HG03469 (cell line): ENCODE measurements around the gene EPC2.
A peak's percentile ranks its signal among the peaks of the same experiment; 100 is the strongest.

Source experiments
- ATAC-seq: cut with Tn5 transposase; IDR thresholded peaks from one replicate; pipeline ENCODE4 v1.9.1; 2021; ENCODE audit warnings: mild to moderate bottlenecking, moderate library complexity, moderate number of reproducible peaks; ENCODE audit not compliant: unreplicated experiment

Gene EPC2

DNA sequence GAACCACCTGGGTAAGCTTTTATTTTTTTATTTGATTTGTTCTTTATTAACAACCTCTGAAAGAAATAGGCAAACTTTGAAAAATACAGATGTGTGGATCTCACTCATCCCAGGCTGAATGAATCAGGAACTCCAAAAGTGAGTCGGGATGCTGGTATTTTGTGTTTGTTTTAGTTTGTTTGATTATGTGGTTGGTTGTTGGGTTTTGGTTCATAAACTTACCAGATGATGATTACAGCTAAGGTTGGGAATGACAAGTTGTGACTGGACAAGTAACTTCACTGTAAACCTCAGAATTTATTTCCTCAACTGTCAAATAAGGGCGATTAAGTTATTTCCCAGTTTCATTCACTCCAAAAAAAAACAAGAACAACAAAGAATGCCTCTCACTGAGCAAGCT is 150.0 kb downstream of the EPC2 start:
- ATAC-seq = no peak

DNA sequence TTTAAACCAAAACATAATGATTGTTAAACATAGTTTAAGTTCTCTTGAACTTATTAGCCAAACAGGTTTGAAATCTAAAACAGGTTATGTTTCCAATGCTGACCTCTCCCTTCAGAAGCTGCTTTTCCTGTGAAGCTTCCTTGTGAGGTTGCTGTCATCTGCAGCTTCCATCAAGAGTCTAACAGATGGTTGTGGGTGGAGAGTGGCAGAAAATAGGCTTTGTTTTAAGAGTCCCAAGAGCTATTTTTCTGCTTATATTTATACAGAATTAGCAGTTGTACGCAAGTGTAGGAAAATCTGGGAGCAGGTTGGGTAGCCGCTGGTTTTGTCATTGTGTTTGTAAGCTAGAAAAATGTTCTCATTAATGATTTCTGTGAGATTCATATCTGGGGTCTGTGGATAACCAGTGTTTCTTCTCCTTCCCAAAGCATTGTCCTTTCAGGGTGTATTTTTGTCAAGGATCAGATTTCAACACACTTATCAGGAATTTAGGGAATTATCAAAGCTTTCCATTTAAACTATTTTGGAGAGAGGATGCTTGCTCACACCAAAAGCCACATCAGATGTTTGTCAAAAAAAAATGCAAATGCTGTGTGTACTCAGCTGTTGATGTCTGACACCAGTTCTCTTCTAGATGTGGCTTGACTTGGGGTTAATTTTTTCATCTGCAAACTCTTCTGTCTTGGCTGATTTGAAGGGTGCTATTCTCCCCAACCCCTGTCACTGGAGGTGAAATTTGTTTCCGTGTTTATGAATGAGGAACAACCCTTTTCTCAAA is 152.4 kb downstream of the EPC2 start:
- no peak for ATAC-seq

DNA sequence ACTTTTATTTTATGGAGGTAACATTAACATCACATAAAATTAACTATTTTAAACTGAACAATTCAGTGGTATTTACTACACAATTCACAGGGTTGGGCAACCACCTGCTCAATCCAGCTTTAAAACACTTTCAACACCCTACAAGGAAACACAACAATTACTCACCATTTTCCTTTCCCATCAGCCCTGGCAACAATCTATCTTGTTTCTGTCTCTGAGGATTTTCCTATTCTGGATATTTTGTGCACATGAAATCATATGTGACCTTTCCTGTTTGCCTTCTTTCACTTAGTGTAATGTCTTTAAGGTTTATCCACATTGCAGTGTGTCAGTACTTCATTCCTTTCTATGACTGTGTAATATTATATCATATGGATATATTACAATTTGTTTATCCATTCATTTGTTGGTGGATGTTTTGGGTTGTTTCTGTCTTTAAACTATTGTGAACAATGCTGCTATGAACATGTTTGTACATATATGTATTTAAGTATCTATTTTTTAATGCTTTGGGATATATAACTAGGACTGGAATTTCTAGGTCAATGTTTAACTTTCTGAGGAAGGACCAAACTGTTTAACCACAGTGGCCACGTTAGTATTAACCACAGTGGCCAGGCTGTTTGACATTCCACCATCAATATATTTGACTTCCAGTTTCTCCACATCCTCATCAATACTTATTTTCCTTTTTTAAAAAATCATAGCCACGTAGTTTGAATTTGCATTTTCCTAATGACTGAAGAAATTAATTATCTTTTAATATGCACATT is 158.1 kb downstream of the EPC2 start:
- no peak for ATAC-seq

DNA sequence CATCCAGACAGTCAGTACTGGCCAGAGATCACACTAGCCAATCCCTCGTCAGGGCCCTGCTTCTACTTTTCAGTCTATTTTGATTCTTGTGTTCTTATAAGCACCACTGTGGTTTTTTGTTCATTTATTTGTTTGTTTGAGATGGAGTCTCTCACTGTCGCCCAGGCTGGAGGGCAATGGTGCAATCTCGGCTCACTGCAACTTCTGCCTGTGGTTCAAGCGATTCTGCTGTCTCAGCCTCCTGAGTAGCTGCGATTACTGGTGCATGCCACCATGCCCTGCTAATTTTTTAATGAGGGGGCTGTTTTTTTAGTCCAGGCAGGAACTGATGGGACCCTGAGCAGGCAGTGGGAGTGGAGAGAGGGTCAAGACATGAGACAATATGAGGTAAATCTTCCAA is 165.5 kb downstream of the EPC2 start:
- no peak for ATAC-seq

DNA sequence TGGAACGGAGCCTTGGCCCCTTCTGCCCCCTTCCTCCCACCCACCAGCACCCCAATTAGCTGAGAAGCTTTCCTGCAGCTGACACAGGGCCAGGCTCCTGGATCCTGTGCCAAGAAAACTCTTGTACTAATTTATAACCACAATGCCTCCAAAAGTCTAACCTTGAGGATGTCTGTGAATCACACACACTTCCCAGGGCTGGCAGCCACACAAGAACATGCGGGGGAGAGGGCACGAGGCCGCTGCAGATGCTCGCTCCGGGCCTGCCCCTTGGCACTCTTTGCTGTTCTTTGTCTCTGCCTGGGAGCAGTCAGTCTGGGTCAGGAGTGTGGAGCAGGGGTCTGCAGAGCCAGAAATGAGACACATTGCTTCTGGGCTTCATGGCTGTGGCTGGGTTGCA is 167.8 kb downstream of the EPC2 start:
- ATAC-seq = no peak

DNA sequence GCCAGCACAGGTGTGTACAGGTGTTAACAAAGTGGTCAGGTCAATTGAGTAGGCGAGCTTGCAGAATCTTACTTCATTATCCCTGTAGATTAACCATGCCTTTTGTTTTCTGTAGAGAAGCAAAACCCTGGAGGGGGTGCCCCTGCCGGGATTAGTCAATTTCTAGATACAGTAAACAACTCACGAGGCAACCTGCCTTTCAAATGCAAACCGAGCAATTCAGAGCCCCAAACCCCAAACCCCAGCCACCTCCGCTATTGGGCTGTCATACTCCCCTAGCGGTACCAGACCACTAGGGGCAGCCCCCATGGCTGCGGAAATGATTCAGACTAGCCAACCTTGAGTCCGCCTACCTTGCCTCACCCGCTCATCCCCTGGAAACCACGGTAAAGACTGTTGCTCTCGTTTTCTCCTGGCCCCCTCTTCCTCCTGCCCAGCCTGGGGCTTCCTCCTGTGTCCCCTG is 169.1 kb downstream of the EPC2 start:
- ATAC-seq = peak; percentile 98

DNA sequence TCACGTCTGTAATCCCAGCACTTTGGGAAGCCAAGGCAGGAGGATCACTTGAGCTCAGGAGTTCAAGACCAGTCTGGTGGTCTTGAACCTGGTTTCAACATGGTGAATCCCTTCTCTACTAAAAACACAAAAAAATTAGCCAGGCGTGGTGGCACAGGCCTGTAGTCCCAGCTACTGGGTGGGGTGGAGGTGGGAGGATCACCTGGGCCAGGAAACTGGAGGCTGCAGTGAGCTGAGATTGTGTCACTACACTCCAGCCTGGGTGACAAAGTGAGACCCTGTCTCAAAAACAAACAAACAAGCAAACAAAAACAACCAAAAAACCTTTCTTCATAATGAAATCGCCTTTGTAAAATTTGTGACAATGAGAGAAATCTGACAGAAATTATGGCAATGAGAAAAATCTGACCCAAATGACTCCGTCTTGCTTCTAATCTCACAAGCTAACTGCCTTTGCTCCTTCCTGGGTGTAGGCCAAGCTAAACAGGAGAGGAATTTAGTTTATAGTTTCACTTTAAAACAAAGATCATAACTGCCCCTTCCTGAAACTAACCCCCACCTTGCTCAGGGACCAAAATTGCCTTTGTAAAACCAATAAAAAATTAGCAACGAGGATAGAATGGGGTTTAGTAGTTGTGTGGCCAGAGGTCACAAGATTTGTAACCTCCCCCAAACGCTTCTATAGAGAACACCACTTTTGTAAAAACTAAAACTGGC is 169.8 kb downstream of the EPC2 start:
- no peak for ATAC-seq

DNA sequence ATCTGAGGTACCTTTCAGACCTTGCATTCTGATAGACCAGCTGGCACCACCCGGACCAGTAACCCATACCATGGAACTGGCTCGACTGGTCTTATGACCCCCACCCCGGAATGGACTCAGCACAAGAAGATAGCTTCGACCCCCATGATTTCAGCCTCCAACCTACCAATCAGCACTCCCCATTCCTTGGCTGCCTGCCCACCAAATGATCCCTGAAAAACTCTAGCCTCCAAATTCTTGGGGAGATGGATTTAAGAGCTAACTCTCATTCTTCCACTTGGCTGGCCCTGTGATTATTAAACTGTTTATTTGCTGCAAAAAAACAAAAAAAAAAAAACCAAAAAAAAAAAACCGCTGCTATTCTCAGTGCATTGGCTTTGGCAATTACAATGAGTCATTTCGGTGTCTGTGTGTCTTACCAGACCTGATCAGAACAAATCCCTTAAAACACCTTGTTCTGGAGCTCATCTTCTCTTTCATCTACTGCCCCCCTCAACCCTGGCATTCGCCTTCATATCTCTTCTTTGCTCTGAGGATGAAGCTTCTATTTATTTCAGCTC is 170.4 kb downstream of the EPC2 start:
- no peak for ATAC-seq

DNA sequence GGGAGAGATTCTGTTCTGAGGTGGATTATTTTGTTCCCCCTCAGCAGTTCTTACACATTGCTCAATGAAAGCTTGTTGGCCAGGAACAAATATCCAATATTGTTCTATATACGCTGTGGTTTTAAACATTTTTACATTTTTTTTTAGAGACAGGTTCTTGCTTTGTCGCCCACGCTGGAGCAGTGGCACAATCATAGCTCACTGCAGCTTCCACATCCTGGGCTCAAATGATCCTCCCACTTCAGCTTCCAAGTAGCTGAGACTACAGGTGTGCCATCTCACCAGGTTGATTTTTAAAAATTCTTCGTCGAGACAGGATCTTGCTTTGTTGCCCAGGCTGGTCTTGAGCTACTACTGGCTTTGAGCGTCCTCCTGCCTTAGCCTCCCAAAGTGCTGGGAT is 171.6 kb downstream of the EPC2 start:
- ATAC-seq = no peak

DNA sequence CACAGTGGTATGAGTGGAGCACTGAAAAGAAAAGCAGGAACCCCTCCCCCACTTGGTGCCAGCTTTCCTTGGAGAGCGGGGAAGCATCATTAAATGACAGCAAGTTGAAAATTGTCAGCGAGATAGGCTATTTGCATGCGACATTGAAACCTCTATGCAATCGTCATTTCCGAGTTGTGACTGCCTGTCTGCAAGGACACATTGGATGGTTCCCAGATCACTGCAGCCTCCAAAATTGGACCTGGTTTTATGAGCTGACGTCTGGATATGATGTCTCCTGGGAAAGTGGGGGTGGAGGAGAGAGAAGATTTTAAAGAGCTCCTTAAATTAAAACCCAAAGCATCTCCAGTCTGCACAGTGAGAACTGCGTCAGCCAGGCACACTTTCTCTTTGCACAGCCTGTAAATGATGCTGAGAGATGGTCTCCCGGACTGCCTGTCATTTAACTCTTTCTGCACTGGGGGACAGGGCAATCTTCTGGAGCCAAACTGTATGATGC is 172.7 kb downstream of the EPC2 start:
- no peak for ATAC-seq

DNA sequence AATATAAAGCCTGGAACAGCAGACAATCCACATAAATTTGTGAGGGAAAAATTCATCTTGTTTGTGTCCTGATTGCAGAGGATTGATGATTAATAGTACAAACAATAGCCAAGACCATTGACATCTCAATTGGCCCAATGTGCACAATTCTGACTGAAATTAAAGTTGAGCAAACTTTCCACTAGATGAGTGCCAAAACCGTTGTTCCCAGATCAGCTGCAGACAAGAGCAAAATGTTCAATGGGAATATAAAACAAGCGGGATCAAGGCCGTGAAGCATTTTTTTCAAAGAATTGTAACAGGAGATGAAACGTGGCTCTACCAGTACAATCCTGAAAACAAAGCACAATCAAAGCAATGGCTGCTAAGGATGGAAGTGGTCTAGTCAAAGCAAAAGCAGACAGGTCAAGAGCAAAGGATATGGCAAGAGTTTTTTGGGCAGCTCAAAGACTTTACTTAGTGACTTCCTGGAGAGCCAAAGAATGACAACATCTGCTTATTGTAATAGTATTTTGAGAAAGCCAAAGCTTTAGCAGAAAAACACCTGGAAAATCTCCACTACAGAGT is 174.6 kb downstream of the EPC2 start:
- ATAC-seq = no peak

DNA sequence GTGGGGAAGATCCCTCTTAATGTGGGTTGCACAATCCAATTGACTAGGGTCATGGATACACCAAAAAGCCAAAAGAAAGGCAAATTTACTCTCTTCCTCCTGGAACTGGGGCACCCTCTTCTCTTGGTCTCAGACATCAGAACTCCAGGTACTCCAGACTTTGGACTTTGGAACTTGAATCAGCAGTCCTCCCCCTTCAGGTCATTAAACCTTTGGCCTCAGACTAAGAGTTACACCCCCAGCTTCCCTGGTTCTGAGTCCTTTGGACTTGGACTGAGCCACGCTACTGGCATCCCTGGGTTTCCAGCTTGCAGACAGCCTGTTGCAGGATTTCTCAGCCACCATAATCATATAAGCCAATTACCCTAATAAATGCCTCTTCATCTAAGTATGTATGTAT is 179.6 kb downstream of the EPC2 start:
- no peak for ATAC-seq

DNA sequence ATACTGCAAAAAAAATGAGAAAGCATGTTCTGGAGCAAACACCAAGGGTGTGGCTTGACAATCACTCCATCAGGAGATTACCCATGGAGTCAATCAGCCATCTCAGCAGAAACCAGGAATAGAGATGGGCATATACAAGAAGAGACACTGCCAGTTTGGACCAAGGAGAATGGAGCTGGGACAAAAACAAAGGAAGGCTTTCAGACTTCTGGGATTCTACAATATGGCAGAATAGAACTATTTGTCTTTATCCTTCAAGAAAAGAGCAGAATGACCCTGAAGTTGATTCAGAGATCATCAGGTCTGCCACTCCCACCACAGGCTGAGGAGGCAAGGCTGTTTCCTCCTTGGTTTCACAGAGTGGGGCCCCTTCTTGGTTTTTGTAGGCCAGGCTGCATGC is 182.2 kb downstream of the EPC2 start:
- no peak for ATAC-seq

DNA sequence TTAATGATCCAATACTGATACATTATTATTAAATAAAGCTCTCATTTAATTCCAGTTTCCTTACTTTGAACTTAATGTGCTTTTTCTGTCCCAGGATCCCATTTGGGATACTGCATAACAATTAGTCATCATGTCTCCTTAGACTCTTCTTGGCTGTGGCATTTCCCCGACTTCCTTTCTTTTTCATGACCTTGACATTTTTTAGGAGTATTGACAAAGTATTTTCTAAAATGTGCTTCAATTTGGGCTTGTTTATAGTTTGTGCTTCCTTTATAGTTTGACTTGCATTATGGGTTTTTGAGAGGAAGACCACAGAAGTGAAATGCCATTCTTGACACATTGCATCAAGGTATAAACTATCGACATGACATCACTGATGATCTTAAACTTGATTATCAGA is 184.4 kb downstream of the EPC2 start:
- no peak for ATAC-seq

DNA sequence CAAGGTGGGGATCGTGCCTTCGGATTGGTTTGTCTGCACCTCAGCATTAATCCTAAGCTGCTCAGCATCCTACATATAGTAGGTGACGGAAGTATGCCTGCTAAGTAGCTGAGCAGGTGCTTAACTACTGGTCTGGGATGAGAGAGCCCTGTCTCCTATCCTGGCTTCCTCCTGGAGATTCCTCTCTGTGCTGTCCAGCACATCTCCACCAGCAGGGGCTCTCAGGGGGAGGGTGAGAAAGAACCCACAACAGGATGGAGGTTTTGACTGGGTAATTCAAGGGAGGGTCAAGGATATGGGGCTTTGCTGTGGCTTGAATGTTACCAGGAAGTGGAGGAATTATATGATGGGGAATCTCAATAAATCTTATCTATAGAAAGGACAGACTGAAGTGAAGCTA is 185.1 kb downstream of the EPC2 start:
- no peak for ATAC-seq

DNA sequence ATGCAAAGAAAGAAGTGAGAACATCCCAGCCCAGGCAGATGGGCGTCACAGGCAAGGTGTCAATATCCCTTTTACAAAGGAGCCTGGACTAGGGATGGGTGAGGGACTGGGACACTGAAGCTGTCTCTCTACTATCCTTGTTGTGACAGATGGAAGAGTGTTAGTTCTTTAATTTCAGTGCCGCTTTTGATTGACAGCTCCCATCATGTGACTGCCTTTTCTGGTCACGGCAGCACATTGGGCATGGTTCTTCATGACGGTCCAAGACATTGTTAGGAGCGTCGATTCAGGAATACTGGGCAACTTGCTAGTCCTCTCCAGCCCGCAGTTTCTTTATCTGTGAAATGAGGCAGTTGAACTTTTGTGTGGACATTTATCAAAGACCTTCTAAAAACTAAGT is 188.1 kb downstream of the EPC2 start:
- no peak for ATAC-seq
